ENCODE measurements around the gene MATCAP1. TPM values are rescaled to one million over a fixed set of nuclear protein-coding genes. Genes with fewer than 3 reads are reported as not detected.

The MATCAP1 gene
- total and polyA plus RNA-seq, 10 of the 15 experiments (the other 5 are each of a cell fraction or from before 2014, with no cell fraction given): 2.8 to 25.8 (median 8.6) TPM

DNA sequence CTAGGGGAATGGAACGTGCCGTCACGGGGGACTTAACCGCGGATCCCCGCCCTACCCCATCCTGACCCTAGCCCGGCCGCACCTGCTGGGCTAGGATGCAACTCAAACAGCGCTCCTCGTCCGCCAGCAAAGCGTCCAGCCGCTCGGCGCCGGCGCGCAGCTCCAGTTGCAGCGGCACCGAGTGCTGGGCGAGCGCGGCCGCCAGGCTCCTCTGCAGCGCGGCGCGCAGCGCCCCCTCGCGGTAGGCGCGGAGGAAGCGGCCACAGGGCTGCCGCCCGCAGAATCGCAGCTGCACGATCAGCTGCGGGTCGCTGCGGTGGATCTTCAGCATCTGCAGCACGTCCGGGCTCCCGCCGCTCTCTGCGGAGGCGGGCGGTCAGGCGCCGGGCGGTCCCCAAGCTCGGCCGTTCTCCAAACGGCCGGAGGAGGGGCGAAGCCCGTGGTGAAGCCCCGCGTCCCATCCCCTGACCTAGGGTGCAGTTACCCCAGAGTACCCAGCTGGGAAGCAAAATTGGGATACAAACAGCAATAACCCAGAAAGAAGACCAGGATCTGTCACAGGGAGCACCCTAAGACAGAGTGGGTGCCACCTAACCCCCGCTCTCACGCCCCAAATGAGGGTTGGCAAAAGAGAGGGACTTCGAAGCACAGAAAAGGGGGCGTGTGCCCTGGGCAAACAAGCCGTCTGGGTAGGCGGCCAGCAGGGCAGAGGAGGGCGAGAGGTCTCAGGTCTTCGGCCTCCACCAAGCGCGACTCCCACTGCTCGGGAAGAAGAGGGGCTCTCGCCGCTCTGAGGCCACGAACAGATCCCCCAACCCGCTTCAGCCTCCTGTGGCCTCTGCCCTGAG, 28.2 kb downstream of the MATCAP1 start (continued):
- TF ChIP-seq NRF1 (conservative IDR thresholded peaks at IDR 0.05; ENCODE audit: low read depth, low read length) (no peak), NR2F1 (conservative IDR thresholded peaks at IDR 0.05) (0 out of 2 replicates have a peak, but pooled peaks have one; percentile 36), RAD21 (IDR thresholded peaks at IDR 0.05; ENCODE audit: insufficient read depth, low read depth, low read length) (peak; percentile 88), IKZF1 (conservative IDR thresholded peaks at IDR 0.05) (peak; percentile 69; the same call in 1 of the 2 replicates), LARP7 (IDR thresholded peaks at IDR 0.05) (peak; percentile 79; the same call in 1 of the 2 replicates), MTA2 (IDR thresholded peaks at IDR 0.05; ENCODE audit: low read depth) (no peak), FOXK2 (IDR thresholded peaks at IDR 0.05) (no peak), FOXM1 (IDR thresholded peaks at IDR 0.05; ENCODE audit: low read depth, low read length) (no peak), CHD2 (IDR thresholded peaks at IDR 0.05; ENCODE audit: borderline replicate concordance, low read depth, low read length) (0 out of 2 replicates have a peak, but pooled peaks have one; percentile 17), ATF2 (IDR thresholded peaks at IDR 0.05; ENCODE audit: low read length) (no peak), ZBED1 (IDR thresholded peaks at IDR 0.05; ENCODE audit: borderline replicate concordance) (no peak), RCOR1 (conservative IDR thresholded peaks at IDR 0.05; ENCODE audit: low read depth, low read length) (no peak), STAT1 (conservative IDR thresholded peaks at IDR 0.05) (no peak), ZZZ3 (IDR thresholded peaks at IDR 0.05; ENCODE audit: control insufficient read depth, insufficient read length, low read depth) (no peak), SMARCA5 (IDR thresholded peaks at IDR 0.05) (peak; percentile 92), ZSCAN29 (IDR thresholded peaks at IDR 0.05) (peak; percentile 70; the same call in 1 of the 2 replicates), TCF7 (IDR thresholded peaks at IDR 0.05; ENCODE audit: borderline replicate concordance) (no peak), BMI1 (IDR thresholded peaks at IDR 0.05; ENCODE audit: borderline replicate concordance) (no peak), ZNF622 (IDR thresholded peaks at IDR 0.05) (no peak)
- TF ChIP-seq, protein P1, sequence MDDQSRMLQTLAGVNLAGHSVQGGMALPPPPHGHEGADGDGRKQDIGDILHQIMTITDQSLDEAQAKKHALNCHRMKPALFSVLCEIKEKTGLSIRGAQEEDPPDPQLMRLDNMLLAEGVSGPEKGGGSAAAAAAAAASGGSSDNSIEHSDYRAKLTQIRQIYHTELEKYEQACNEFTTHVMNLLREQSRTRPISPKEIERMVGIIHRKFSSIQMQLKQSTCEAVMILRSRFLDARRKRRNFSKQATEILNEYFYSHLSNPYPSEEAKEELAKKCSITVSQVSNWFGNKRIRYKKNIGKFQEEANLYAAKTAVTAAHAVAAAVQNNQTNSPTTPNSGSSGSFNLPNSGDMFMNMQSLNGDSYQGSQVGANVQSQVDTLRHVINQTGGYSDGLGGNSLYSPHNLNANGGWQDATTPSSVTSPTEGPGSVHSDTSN (IDR thresholded peaks at IDR 0.05; ENCODE audit: insufficient replicate concordance, low read depth, low read length): no peak
- TF ChIP-seq, protein P2, sequence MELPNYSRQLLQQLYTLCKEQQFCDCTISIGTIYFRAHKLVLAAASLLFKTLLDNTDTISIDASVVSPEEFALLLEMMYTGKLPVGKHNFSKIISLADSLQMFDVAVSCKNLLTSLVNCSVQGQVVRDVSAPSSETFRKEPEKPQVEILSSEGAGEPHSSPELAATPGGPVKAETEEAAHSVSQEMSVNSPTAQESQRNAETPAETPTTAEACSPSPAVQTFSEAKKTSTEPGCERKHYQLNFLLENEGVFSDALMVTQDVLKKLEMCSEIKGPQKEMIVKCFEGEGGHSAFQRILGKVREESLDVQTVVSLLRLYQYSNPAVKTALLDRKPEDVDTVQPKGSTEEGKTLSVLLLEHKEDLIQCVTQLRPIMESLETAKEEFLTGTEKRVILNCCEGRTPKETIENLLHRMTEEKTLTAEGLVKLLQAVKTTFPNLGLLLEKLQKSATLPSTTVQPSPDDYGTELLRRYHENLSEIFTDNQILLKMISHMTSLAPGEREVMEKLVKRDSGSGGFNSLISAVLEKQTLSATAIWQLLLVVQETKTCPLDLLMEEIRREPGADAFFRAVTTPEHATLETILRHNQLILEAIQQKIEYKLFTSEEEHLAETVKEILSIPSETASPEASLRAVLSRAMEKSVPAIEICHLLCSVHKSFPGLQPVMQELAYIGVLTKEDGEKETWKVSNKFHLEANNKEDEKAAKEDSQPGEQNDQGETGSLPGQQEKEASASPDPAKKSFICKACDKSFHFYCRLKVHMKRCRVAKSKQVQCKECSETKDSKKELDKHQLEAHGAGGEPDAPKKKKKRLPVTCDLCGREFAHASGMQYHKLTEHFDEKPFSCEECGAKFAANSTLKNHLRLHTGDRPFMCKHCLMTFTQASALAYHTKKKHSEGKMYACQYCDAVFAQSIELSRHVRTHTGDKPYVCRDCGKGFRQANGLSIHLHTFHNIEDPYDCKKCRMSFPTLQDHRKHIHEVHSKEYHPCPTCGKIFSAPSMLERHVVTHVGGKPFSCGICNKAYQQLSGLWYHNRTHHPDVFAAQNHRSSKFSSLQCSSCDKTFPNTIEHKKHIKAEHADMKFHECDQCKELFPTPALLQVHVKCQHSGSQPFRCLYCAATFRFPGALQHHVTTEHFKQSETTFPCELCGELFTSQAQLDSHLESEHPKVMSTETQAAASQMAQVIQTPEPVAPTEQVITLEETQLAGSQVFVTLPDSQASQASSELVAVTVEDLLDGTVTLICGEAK (IDR thresholded peaks at IDR 0.05; ENCODE audit: borderline replicate concordance): no peak
